GM04504 (cell line): Measurements from ENCODE around the gene PDX1.
"Not testable (repeated sequence)": the region's sequence is repeated elsewhere in the genome, so short reads cannot be mapped to it uniquely, and the experiment has no call there.

Experiments
- DNase-seq: peaks from one replicate; pipeline ENCODE4 v3.0.0-alpha.2; 2012; ENCODE audit warnings: low read depth

The PDX1 gene

GRCh38 chr13:27956576-27957300 lies 36.9 kb downstream of the PDX1 start:
- DNase-seq, result no peak

DNA sequence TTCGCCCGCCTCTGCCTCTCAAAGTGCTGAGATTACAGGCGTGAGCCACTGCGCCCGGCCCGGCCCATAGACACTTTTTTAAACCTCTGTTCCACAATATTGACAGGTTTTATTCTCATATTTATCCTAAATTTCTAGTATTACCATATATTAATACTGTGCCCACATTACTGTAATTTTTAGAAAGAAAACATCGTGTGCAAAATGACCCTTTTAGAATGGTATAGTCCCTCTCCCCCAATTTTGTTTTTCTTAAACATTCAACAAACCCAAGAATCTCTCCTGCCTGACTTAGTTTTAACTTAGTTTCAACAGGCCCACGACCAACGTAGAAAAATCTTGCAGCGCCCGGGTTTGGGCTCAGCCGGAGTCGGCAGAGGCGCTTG lies 40.2 kb downstream of the PDX1 start:
- DNase-seq, result no peak

- DNase-seq, result no peak
Measured at GRCh38 chr13:27960362-27961226, 40.8 kb downstream of the PDX1 start.

DNA sequence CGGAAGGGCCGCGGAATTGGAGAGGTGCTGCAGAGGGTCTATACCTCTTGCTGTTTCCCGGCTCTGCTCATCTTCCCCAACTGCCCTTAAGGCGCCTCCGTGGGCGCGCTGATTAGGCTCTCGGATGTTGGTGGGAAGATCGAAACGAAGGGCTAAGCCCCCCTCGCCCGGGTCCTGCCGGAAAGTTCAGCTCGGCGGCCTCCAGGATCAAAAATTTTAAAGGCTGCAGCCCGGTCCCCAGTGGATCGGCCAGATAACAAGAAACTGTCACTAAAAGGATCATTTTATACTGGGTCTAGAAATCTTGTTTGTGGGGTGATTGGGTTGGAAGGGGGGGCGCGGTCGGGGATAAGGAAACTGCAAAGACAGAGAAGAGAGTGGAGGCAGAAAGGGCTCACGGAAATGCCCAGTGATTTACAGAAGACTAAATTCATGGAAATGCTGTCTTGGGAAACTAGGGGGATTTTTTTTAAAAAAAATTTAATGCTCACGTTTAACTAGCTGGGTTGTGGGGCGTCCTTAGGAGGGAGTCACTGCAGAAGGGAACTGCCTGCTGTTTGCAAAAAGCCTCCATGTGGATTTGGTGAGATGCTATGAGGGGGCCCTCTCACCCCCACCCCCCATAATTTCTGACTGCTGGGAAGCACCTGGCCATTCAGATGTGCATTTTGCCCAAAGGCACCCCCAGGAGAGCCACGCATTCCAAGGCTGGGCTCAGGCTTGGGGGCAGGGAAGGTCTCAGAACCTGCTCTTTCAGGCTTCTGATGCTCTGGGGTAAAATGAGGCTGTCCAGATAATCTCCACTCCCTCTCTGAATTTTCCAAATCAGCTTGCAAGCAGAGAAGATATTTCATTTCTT lies 41.7 kb downstream of the PDX1 start:
- DNase-seq, result no peak

- no peak for DNase-seq
Measured at GRCh38 chr13:27962128-27962841, 42.5 kb downstream of the PDX1 start.

DNA sequence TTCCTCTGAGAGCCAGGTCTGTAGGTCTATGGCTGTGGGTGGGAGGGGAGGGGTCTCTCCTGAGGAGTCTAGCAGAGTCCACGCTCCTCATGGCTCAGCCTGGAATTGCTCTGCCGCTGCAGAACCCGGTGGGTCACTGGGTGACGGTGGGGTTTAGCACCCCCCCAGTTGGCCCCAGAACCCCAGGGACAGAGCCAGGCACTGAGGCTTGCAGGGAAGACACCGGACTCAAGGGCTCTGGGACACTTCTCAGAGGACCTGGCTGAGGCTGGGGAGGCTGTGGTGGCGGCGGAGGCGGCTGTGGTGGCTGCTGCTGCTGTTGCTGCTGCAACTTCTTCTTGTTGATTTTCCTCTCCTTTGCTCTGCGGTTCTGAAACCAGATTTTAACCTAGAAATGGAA lies 43.2 kb downstream of the PDX1 start:
- DNase-seq, result no peak

- no peak for DNase-seq
Measured at GRCh38 chr13:27963491-27963890, 43.7 kb downstream of the PDX1 start.

GRCh38 chr13:27964206-27964605 lies 44.4 kb downstream of the PDX1 start:
- not testable (repeated sequence) for DNase-seq

DNA sequence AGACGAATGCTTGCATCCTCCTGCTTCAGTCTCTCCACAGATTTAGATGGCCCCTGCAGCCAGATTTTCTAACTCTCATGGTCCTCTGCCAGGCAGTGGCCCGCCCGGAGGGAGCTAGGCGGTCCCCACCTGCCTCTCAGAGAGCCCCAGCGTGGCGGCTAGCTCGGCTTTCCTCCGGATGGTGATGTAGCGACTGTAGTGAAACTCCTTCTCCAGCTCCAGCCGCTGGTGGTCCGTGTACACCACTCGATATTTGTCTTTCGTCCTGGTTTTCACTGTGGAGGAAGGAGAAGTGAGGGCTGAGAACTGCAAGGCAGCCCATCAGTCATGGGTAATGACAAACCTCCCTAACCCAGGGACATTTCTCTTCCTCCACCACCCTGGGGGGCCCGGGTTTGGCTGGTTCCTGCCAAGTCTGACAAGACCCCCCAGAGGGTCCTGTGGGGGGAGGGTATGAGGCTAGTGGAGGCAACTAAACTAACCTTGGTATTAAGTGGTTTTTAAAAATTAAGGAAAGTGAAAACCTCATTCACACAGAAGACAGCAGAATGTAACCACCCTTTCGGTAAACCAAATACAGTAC lies 45.0 kb downstream of the PDX1 start:
- DNase-seq, result no peak

DNA sequence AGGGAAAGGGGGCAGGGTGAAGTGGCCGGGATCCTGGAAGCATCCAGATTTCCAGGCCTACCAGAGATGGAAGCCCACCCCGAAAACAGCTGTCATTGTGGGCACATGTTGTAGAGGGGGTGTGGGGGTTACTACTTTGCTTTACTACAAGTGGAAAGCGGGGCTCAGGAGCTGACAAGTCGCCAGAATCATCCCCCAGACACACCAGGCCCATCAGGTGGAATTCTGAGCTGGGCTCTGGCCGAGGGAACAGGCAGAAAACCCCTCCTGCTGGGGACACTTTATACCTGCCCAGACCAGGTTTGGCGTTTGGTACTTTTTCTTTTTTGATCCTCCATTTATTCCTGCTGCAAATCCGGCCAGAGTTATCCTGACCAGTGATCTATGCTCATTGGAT lies 45.5 kb downstream of the PDX1 start:
- no peak for DNase-seq

DNA sequence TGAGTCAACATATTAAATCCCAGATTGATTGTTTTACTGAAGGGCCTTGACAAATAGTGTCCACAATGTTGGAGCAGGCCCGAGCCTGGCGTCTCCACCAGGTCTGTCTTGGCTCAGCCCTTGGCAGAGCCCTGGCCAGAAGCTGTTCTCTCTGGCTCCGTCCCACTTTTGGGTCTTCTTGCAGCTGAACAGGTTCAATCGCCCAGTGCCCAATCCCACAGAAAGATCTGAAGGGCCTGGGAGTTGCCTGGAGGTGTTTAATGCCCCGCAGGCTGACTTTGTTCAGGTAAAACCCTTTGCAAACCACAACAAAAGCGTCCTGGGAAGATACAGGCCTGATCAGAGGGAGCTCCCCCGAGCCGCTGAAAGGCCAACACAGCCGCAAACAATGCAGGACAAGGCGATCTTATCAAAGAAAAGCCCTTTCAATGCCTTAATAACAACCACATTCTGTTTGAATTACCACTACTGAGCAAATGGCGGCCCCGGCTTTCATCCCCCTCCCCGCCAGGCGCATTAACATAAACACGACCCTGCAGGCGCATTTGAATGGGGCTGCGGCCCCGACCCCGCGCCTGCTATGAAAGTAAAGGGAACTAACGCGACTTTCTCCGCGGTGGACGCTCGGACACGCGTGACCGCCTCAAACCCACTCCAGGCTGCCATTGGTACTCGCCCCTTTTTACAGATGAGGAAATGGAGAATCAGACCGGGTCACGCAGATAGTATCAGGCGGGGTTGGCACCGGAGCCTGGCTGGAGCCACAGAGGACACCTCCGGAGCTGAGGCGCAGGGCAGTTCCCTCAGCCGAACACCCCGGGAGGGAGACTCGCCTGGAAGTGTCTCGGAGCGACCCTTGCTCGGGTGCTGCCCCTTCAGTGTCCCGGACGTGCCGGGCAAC lies 46.2 kb downstream of the PDX1 start:
- no peak for DNase-seq

- DNase-seq, result no peak
Measured at GRCh38 chr13:27966641-27967202, 46.9 kb downstream of the PDX1 start.

DNA sequence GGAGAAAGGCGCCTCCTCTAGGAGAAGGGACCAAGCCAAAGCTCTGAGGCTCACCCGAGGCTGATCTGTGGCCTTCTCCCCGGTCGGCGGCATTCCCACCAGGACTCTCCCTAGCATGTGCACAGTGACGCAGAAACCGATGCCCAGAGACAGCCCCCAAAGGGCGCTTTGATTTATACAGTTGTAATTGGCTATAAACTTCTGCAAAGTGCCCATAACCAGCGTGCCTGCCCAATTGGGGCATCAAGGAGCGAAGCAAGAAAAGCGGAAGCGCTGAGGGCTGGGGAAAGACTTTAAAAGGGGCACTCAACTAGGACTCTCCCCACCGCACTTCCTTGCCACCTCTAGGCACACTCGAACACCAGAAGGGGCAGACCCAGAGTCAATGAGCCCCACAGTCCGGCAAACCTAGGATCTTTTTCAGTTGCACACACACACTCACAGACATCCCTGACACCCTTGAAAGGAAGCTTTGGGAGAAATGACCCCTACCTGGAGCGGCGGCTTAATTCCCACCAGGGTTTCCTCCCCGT lies 47.5 kb downstream of the PDX1 start:
- no peak for DNase-seq

DNA sequence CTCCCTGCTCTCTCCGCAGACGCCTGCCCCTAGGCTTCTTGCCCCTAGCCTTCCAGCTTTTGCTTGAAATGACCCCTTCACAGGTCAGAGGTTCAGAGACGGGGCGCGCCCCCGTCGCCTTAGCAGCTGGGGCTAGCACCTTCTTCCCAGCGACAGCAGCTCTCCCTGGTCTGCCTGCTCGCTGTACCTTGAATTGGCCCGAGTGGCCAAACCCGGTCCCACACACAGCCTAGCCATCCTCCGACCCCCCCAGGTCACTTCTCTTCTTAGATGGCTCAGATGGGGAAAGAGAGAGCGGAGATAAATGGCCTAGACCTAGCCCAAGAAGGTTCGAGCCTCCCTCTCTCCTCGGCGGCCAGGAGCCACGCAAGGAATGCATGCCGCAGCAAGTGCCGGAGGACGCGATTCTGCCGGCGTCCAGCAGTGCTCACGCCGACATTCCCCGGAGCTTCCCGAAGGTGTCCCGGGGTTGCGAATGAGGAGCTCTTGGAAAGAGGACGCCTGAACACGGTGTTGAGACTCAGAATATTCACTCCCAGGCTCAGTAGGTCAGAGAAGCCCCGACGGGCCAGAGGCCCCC lies 48.0 kb downstream of the PDX1 start:
- DNase-seq, result no peak

DNA sequence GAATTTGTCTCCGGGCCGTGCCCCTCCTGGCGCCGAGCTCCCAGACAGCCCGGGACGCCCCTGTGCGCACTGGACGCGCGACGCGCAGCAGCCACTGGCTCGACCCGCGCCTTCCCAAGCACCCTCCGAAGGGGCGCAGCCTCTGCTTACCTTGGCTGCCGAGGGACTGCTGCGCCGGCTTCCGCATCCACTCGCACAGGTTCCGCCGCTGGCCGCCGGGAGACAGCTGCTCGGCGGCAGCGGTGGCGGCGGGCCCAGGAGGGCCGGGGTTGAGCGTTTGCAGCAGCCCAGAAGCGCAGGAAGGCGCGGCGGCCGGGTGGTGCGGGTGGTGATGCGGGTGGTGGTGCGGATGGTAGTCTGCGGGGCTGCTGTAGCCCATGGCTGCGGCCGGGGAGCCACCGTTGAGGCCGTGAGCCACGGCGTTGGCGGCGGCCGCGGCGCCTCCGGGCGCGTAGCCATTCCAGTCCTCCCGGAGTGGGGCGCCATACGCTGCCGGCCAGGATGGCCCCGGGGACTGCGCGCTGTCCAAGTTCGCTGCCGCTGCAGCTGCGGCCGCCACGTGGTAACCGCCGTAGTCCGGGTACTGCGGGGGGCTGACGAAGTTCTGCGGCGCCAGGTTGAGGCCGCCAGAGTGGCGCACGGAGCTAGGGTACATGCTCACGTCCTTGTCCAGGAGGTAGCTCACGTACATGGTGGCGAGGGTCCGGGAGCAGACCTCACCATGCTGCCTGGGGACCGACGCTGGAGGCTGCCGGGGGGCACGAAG lies 48.7 kb downstream of the PDX1 start:
- DNase-seq, result no peak

DNA sequence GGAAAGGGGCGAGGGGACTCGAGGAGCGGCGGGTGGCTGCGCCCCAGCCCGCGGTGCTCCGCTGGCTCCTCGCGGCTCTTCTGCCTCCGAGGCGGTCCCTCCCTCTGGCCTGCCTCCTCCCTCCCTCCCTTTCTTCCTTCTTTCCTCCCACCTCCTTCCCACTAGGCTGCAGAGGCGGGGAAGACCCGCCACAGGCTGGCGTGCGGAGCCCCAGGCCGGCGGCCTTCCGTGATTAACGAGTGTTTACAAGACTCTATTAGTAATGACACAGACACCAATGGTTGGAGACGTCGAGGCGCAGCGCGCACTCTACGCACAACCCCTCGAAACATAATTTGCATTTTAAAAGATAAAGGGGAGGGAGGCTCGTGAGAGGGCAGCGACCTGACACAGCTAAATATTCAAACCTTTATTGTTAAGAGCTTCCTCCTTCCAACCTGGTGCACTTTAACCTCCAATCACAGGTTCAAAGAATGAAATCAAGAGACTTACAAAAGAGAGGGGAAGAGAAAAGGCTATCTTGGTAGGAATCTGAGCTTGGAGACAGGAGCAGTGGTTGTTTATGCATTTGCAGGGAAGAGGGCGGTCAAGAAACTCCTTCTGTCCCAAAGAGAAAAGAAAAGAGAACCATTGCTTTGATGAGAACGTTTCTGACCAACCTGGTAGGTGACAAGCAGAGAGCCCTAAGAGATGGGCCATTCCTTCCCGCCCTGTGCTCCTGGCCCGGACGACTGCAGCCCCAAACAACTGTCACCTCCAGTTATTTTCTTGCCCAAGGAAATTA lies 49.5 kb downstream of the PDX1 start, which contains the start of gene CDX2:
TSS of gene CDX2 (minus strand) at position 234 of the 784 bp plus-strand sequence. CDS start 309 bp downstream, outside the sequence.
- no peak for DNase-seq

- no peak for DNase-seq
Measured at GRCh38 chr13:27969866-27970229, 50.0 kb downstream of the PDX1 start.
